ENCODE data around the gene ADCK1. TPM values are rescaled to one million over a fixed set of nuclear protein-coding genes. Genes with fewer than 3 reads are reported as not detected.
"Not testable (repeated sequence)": the region's sequence is repeated elsewhere in the genome, so short reads cannot be mapped to it uniquely, and the experiment has no call there.

Gene ADCK1
- polyA plus RNA-seq, 1 experiment: 7.3 TPM

DNA sequence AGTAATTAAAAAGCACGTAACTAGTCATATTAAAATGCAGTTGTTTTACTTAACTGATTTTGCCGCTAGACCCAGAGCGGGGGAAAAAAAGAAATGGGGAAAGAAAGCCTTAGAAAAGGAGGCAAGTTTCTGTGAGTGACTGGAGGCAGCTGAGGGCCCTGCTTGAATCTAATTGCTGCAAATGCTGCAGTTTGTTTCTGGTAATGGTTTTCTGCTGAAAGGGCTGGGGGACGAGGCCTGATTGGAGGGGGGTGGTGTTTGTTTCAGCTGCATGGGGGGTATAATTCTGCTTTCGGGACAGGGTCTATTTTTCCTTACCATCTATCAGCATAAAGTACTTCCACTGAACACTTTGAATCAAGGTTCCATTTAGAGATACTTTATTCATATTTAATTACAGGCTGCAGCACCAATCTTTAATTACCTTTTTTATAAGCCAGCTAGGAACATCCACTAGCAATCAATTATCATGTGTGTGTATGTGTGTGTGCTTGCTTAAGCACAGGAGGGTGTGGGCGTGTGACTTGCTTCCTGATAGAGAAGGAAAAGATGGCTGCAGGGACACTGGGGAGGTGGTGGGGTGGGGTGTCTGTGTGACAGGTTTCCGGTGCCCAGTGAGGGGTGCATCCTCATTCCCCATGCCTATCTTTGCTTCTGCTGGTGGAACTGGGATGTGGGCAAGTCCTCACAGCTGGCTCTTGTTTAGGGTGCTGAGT, 83.4 kb downstream of the ADCK1 start:
- POLR2A ChIA-PET: no interaction called here
- H3K36me3 ChIP-seq (ENCODE audit: control insufficient read depth, insufficient read depth, low read length): no peaks in the 10 kb centered on the region; the same call in 1 of the 2 replicates
- CTCF ChIA-PET: interaction anchor here (2.2 kb wide), 1 partner anchor 21 kb away, joined by 12 read pairs; no protein-coding TSS in a partner anchor
- H3K27me3 ChIP-seq (ENCODE audit: control insufficient read depth, insufficient read depth, low read length): no peaks in the 10 kb centered on the region
- TF ChIP-seq, protein P1, sequence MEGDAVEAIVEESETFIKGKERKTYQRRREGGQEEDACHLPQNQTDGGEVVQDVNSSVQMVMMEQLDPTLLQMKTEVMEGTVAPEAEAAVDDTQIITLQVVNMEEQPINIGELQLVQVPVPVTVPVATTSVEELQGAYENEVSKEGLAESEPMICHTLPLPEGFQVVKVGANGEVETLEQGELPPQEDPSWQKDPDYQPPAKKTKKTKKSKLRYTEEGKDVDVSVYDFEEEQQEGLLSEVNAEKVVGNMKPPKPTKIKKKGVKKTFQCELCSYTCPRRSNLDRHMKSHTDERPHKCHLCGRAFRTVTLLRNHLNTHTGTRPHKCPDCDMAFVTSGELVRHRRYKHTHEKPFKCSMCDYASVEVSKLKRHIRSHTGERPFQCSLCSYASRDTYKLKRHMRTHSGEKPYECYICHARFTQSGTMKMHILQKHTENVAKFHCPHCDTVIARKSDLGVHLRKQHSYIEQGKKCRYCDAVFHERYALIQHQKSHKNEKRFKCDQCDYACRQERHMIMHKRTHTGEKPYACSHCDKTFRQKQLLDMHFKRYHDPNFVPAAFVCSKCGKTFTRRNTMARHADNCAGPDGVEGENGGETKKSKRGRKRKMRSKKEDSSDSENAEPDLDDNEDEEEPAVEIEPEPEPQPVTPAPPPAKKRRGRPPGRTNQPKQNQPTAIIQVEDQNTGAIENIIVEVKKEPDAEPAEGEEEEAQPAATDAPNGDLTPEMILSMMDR (IDR thresholded peaks at IDR 0.05; ENCODE audit: insufficient read depth, low read depth, low read length): no peak
- H3K4me3 ChIP-seq (ENCODE audit: low read depth, low read length): no peak overlapping the region
- no peak for DNase-seq (ENCODE audit: low read depth)

DNA sequence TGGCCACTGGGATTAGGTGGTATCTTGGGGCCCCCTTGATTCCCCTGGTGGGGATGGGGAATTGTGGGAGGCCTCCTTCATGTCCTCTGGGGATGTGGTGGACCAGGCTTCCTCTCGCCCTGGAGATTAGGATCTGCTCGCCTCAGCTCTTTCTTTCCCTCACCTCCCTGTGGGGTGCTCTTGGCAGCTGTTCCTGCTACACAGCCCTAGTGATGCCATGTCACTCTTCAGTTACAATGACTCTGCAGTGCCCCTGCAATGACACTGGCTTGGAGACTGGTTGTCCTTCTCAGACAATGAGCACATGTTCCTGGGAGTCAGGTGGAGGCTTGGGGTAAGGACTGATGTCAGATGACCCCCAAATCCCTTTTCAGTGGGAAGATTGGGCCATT, 83.9 kb downstream of the ADCK1 start:
- TF ChIP-seq, protein P1 (IDR thresholded peaks at IDR 0.05; ENCODE audit: insufficient read depth, low read depth, low read length): no peak
- Histone ChIP-seq H3K27me3 (ENCODE audit: control insufficient read depth, insufficient read depth, low read length) (no peaks in the 10 kb centered on the region), H3K36me3 (ENCODE audit: control insufficient read depth, insufficient read depth, low read length) (no peaks in the 10 kb centered on the region; the same call in 1 of the 2 replicates), H3K4me3 (ENCODE audit: low read depth, low read length) (no peak overlapping the region)
- CTCF ChIA-PET: interaction anchor here (2.2 kb wide), 1 partner anchor 21 kb away, joined by 12 read pairs; no protein-coding TSS in a partner anchor
- POLR2A ChIA-PET: no interaction called here
- no peak for DNase-seq (ENCODE audit: low read depth)

DNA sequence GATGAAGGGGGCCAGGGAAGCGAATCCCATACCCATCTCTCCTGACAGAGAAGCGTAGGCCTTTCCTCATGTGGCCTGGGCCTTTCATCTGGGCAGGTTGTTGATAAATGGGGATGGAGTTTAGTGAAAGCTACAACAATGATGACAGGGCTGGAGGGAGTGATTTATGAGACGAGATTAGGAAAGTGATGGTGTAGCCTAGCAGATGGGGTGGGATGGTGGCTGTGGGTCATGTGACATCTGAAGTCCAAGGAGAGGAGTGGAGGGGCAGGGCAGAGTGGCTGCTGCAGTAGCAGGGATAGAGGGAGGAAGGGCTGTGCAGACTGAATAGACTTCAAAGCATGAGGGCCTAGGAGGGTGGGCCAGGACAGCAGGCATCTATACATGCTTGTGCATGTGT, 85.5 kb downstream of the ADCK1 start:
- Histone ChIP-seq H3K27me3 (ENCODE audit: control insufficient read depth, insufficient read depth, low read length) (no peaks in the 10 kb centered on the region), H3K4me3 (ENCODE audit: low read depth, low read length) (no peak overlapping the region), H3K36me3 (ENCODE audit: control insufficient read depth, insufficient read depth, low read length) (no peaks in the 10 kb centered on the region; the same call in 1 of the 2 replicates)
- CTCF ChIA-PET: no interaction called here
- no peak for DNase-seq (ENCODE audit: low read depth)
- TF ChIP-seq, protein P1 (IDR thresholded peaks at IDR 0.05; ENCODE audit: insufficient read depth, low read depth, low read length): no peak
- POLR2A ChIA-PET: no interaction called here

DNA sequence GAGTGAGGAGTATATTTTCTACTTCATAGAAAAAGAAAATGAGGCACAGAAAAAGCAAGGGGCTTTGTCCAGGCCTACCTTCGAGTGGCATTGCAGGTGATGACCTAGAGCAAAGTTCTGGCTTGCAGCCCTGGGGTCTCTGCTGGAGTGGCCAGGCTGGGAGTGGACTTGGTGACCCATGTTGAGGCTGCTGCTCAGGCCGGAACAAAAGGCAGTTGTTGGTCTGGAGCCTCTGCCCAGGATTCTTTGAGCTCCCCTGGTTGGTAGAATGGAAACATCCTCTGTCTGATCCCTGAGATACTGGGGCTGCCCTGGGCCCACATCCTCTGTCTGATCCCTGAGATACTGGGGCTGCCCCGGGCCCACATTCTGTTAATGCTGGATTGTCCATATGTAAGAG, 86.1 kb downstream of the ADCK1 start:
- no peaks in the 10 kb centered on the region; the same call in 1 of the 2 replicates for H3K36me3 ChIP-seq (ENCODE audit: control insufficient read depth, insufficient read depth, low read length)
- TF ChIP-seq, protein P1 (IDR thresholded peaks at IDR 0.05; ENCODE audit: insufficient read depth, low read depth, low read length): no peak
- ChIA-PET CTCF (interaction anchor here (1.2 kb wide), 1 partner anchor 680 kb away, joined by 3 read pairs; no protein-coding TSS in a partner anchor), POLR2A (no interaction called here)
- no peaks in the 10 kb centered on the region for H3K27me3 ChIP-seq (ENCODE audit: control insufficient read depth, insufficient read depth, low read length)
- H3K4me3 ChIP-seq (ENCODE audit: low read depth, low read length): no peak overlapping the region
- no peak for DNase-seq (ENCODE audit: low read depth)

DNA sequence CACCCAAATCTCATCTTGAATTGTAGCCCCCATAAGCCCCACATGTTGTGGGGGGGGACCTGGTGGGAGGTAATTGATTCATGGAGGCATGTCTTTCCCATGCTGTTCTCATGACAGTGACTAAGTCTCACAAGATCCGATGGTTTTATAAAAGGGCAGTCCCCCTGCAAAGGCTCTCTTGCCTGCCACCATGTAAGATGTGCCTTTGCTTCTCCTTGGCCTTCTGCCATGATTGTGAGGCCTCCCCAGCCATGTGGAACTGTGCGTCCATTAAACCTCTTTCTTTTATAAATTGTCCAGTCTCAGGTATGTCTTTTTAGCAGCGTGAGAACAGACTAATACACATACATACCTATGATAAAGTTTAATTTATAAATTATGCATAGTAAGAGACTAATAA, 89.0 kb downstream of the ADCK1 start:
- CTCF ChIA-PET: interaction anchor here (1.5 kb wide), 1 partner anchor 27 kb away, joined by 4 read pairs; no protein-coding TSS in a partner anchor
- H3K4me3 ChIP-seq (ENCODE audit: low read depth, low read length); H3K36me3 ChIP-seq (ENCODE audit: control insufficient read depth, insufficient read depth, low read length); POLR2A ChIA-PET; H3K27me3 ChIP-seq (ENCODE audit: control insufficient read depth, insufficient read depth, low read length); DNase-seq (ENCODE audit: low read depth): not testable (repeated sequence)

Data from BJ (cell line).